H1 (cell line): Measurements from ENCODE around the gene LYVE1. TPM values are rescaled to one million over a fixed set of nuclear protein-coding genes. Genes with fewer than 3 reads are reported as not detected.

ENCODE experiments used
- CBX5 ChIP-seq: fragments of 300-800, 300-1000 bp; sonication (generic); IDR thresholded peaks from 2 replicates; pipeline ENCODE4 v1.7.1; 2016; ENCODE audit warnings: antibody characterized with exemption, low read length, low read depth
- CREB1 ChIP-seq: IDR thresholded peaks from 2 replicates; pipeline ENCODE4 v1.6.1; 2012; ENCODE audit warnings: inconsistent platforms
- MAFK ChIP-seq: IDR thresholded peaks from 2 replicates; pipeline ENCODE4 v1.6.1; 2012; ENCODE audit warnings: low read depth, mild to moderate bottlenecking, improper control_type of control experiment, low read length
- RAD21 ChIP-seq, 2 experiments: IDR thresholded peaks in 1 of 2; conservative IDR thresholded peaks in 1 of 2; 2 replicates each; pipeline ENCODE4 v1.6.1; 2011; ENCODE audit warnings: low read depth in 2 of 2, low read length in 2 of 2, improper control_type of control experiment in 1 of 2, inconsistent platforms in 1 of 2, mild to moderate bottlenecking in 1 of 2, moderate library complexity in 1 of 2
- polyA plus RNA-seq, 7 experiments: library from polyadenylated mRNA; depleted of rRNA in 3 of 7; stranded (reverse) in 5 of 7; unstranded in 2 of 7; fragments of >200 nt in 5 of 7; fragments of 200-250 nt in 2 of 7; gene quantifications; 1 replicate in 5 of 7; 2 replicates in 1 of 7; 4 replicates in 1 of 7; pipeline versions ENCODE4 v1.2.1 to v1.2.3, GENCODE V29; 2011 to 2013; ENCODE audit warnings: missing spikeins in 2 of 7, mixed read lengths in 2 of 7
- total RNA-seq: library from RNA; stranded (reverse); fragmentation: NEBNext Ultra II Directional; extraction: Animal tissue kit (Norgen Biotek cat#: 25700); gene quantifications from 2 replicates; pipeline ENCODE4 v1.2.1, GENCODE V29; 2021

LYVE1 gene
- total and polyA plus RNA-seq, 2 of the 8 experiments (the other 6 are each of a cell fraction or from before 2014, with no cell fraction given) = 0.09 TPM; not detected in 1

DNA sequence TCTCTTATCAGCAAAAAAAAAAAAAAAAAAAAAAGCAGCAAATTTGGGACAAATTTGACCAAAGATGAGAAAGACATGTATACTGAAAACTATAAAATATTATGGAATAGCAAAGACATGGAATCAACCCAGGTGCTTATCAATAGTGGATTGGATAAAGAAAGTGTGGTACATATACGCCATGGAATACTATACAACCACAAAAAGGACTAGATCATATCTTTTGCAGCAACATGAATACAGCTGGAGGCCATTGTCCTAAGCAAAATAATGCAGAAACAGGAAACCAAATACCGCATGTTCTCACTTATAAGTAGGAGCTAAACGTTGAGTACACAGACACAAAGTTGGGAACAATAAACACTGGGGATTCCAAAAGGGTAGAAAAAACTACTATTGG lies 25.7 kb downstream of the LYVE1 start (continued):
- no peak for TF ChIP-seq MAFK
- no peak for TF ChIP-seq CBX5
- TF ChIP-seq CREB1 = no peak
- no peak for TF ChIP-seq RAD21 (IDR thresholded peaks at IDR 0.05 in 1 of 2, conservative IDR thresholded peaks at IDR 0.05 in 1 of 2; ENCODE audit: low read depth in 2 of 2, low read length in 2 of 2)
- TF ChIP-seq, all 59 proteins: peak for 0
